Right lobe of liver (tissue), 6 donors: ENCODE measurements around the gene RIPOR2. TPM values are rescaled to one million over a fixed set of nuclear protein-coding genes. Genes with fewer than 3 reads are reported as not detected.
A peak's percentile ranks its signal among the peaks of the same experiment; 100 is the strongest.

ENCODE experiments used
- ATAC-seq, 4 donors: fragments of 200-7000 bp; cut with Tn5 transposase; one replicate each; pipeline ENCODE4 v1.9.1; 2020; ENCODE audit warnings: mild to moderate bottlenecking in 4 of 4, moderate library complexity in 4 of 4
- DNase-seq, 3 donors: peaks; one replicate each; pipeline ENCODE4 v3.0.0-alpha.2; 2020
- H3K27ac ChIP-seq, 3 donors: fragments of 200-600 bp; one replicate each; pipeline ENCODE4 v1.8.0; 2022
- H3K27me3 ChIP-seq, 2 donors: fragments of 200-600 bp; one replicate each; pipeline ENCODE4 v1.8.0; 2022
- H3K36me3 ChIP-seq, 4 donors: fragments of 200-600 bp; sonication (generic) in 1 of 4; one replicate each; pipeline versions ENCODE4 v1.5.1 to v1.8.0; 2017 to 2022; ENCODE audit warnings: control low read depth in 1 of 4
- H3K4me1 ChIP-seq, 4 donors: fragments of 200-600 bp; sonication (generic) in 1 of 4; one replicate each; pipeline versions ENCODE4 v1.5.1 to v1.8.0; 2017 to 2022; ENCODE audit warnings: control low read depth in 1 of 4
- H3K4me3 ChIP-seq, 3 donors: fragments of 200-600 bp; one replicate each; pipeline ENCODE4 v1.8.0; 2022
- H3K9me3 ChIP-seq, 4 donors: fragments of 200-600 bp; sonication (generic) in 1 of 4; one replicate each; pipeline versions ENCODE4 v1.5.1 to v1.8.0; 2017 to 2022; ENCODE audit warnings: control low read depth in 1 of 4
- CTCF ChIP-seq, 4 donors: fragments of 200-600 bp in 3 of 4; fragments of 450-650 bp in 1 of 4; IDR thresholded peaks; one replicate each; pipeline versions ENCODE4 v1.5.1 to v1.8.0; 2016 to 2022; ENCODE audit warnings: antibody characterized with exemption in 4 of 4, mild to moderate bottlenecking in 2 of 4
- POLR2A ChIP-seq: fragments of 450-650 bp; IDR thresholded peaks from one replicate; pipeline ENCODE4 v1.6.1; 2017; ENCODE audit warnings: antibody characterized with exemption, mild to moderate bottlenecking
- WGBS: methylation state at CpG from one replicate; pipeline ENCODE4 v1.1.6; 2018; ENCODE audit warnings: low coverage, low lambda C conversion rate; ENCODE audit not compliant: insufficient coverage; ENCODE audit errors: missing lambda C conversion rate; 5-methylcytosine and 5-hydroxymethylcytosine counted together
- intact Hi-C, 2 donors: fragments of 100-400 bp; cut with DNase I; formaldehyde crosslinking; loops; one replicate each; pipeline versions ENCODE4 v1.11.2 to v1.14.1; 2022
- total RNA-seq, 6 experiments: library from RNA; depleted of rRNA in 2 of 6; stranded (reverse); fragments of >200 nt in 2 of 6; fragmentation: NEBNext Ultra II Directional in 3 of 6; extraction: Animal tissue kit (Norgen Biotek cat#: 25700) in 3 of 6; gene quantifications; one replicate each; pipeline versions ENCODE4 v1.1.0 to v1.2.4, GENCODE V29; 2016 to 2023
- donor health status: DM: no; HTN: yes; CAD: no.
- donor health status: DM: no; HTN: no; CAD: no.
- donor health status: DM: no; HTN: no; CAD: no.
- donor health status: DM: no; HTN: yes; CAD: no.
- donor health status: DM: no; HTN: yes; CAD: no.

Gene RIPOR2
- total RNA-seq, 6 experiments from 2014 or later, result 1.8 to 4.6 (median 3.5) TPM

DNA sequence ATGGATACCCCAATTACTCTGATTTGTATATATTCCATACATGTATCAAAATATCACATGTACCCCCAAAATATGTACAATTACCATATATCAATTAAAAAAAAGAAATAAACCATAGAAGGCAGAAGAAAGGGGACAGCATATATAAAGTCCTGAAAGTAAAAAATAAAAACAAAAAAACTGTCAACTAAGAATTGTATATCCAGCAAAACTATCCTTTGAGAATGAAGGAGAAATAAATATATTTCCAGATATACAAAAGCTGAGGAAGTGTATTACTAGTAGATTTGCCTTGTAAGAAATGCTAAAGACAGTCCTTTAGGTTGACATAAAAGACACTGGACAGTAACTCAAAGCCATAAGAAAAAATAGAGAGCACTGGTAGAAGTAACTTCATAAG lies 9.3 kb upstream of the RIPOR2 start:
- H3K9me3 ChIP-seq, result no peaks in the 10 kb centered on the region
- H3K27ac ChIP-seq, result no peak overlapping the region
- TF ChIP-seq POLR2A (no peak), CTCF (IDR thresholded peaks at IDR 0.05) (no peak)
- H3K4me1 ChIP-seq, result no peaks in the 10 kb centered on the region
- intact Hi-C loops, result no loop called here
- H3K27me3 ChIP-seq, result no peaks in the 10 kb centered on the region
- ATAC-seq (no peak), DNase-seq (no peak)
- no peaks in the 10 kb centered on the region for H3K36me3 ChIP-seq
- no peak overlapping the region for H3K4me3 ChIP-seq

DNA sequence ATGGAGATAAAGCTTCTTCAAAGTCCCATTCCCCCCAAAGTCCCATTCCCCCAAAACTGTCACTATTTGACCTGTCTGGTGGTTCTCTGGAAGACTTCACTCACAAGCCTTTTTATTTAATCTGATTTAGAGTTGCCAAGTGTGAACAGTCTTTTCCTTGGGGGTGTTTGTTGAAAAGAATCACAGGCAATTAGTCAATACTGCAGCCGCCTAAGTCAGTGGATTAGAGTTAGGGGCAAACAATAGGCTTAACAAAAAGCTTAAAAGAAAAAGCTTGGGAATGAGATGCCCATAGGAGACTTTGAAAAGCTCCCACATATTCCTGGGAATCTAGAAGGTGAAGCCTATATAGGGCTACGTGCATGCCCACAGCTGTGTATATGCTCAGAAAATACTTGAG lies 8.0 kb upstream of the RIPOR2 start:
- Histone ChIP-seq H3K4me3 (no peak overlapping the region), H3K36me3 (no peaks in the 10 kb centered on the region), H3K4me1 (no peaks in the 10 kb centered on the region), H3K27ac (no peak overlapping the region), H3K27me3 (no peaks in the 10 kb centered on the region), H3K9me3 (no peaks in the 10 kb centered on the region)
- WGBS, result 82% methylated on average over 2 of the region's 2 CpGs
- ATAC-seq (no peak), DNase-seq (no peak)
- TF ChIP-seq POLR2A, result no peak
- no peak for TF ChIP-seq CTCF (IDR thresholded peaks at IDR 0.05)
- intact Hi-C loops, result no loop called here

DNA sequence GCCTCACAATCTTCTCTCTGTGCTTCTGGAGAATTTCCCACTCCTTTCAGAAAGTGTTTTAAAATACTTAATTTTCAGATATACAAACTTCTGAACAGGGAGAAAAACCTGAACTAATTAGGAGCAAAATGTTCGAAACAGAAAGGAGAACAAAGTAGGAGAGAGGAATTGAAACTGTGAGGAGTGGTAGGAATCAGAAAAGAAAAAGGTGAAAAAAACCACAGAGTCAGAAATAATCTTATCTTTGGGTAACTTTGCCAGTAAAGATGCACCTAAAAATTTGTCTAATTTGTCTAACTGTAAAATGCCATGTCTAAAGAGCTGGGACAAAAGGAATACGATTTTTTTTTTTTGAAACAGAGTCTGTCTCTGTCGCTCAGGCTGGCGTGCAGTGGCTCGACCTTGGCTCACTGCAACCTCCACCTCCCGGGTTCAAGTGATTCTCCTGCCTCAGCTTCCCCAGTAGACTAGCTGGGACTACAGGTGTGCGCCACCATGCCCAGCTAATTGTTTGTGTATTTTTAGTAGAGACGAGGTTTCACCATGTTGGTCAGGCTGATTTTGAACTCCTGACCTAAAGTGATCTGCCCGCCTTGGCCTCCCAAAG lies 4.7 kb upstream of the RIPOR2 start:
- intact Hi-C loops, result no loop called here
- DNase-seq (no peak), ATAC-seq (no peak)
- no peaks in the 10 kb centered on the region for H3K27me3 ChIP-seq
- TF ChIP-seq POLR2A (no peak), CTCF (IDR thresholded peaks at IDR 0.05) (no peak)
- H3K27ac ChIP-seq, result no peak overlapping the region
- no peaks in the 10 kb centered on the region for H3K36me3 ChIP-seq
- 52% methylated on average over 8 of the region's 9 CpGs for WGBS
- no peak overlapping the region for H3K4me3 ChIP-seq
- H3K4me1 ChIP-seq, result no peaks in the 10 kb centered on the region
- no peaks in the 10 kb centered on the region for H3K9me3 ChIP-seq

- H3K4me1 ChIP-seq, result no peaks in the 10 kb centered on the region
- TF ChIP-seq POLR2A (no peak), CTCF (IDR thresholded peaks at IDR 0.05) (no peak)
- ATAC-seq (peak in 1 of 4 donors; percentile 35), DNase-seq (no peak)
- 62% methylated on average over 5 of the region's 5 CpGs for WGBS
- no peaks in the 10 kb centered on the region for H3K36me3 ChIP-seq
- intact Hi-C loops, result no loop called here
- H3K27me3 ChIP-seq, result no peaks in the 10 kb centered on the region
- no peak overlapping the region for H3K27ac ChIP-seq
- H3K9me3 ChIP-seq, result no peaks in the 10 kb centered on the region
- H3K4me3 ChIP-seq, result no peak overlapping the region
Measured at GRCh38 chr6:24936641-24937317, 1.0 kb upstream of the RIPOR2 start.
